Right lobe of liver (tissue), 4 donors: Measurements from ENCODE around the gene PTPRR.

Experiments used
- CTCF ChIP-seq, 4 donors: fragments of 200-600 bp in 3 of 4; fragments of 450-650 bp in 1 of 4; IDR thresholded peaks; one replicate each; pipeline versions ENCODE4 v1.5.1 to v1.8.0; 2016 to 2022; ENCODE audit warnings: antibody characterized with exemption in 4 of 4, mild to moderate bottlenecking in 2 of 4
- POLR2A ChIP-seq: fragments of 450-650 bp; IDR thresholded peaks from one replicate; pipeline ENCODE4 v1.6.1; 2017; ENCODE audit warnings: antibody characterized with exemption, mild to moderate bottlenecking
- donor health status: DM: no; HTN: no; CAD: no.
- donor health status: DM: no; HTN: no; CAD: no.
- donor health status: DM: no; HTN: yes; CAD: no.

- TF ChIP-seq POLR2A (no peak), CTCF (IDR thresholded peaks at IDR 0.05) (no peak)
These were observed 197.8 kb downstream of the PTPRR start for GRCh38 chr12:70722584-70723343.
